SU-DHL-6 (cell line): ENCODE data around the gene APOC4.

ENCODE experiments used
- EZH2phosphoT487 ChIP-seq: fragments of 200-600 bp; sonication (generic), shearing (Covaris generic); conservative IDR thresholded peaks from 2 replicates; pipeline ENCODE4 v1.6.1; 2018; ENCODE audit warnings: mild to moderate bottlenecking, antibody characterized with exemption, low read length, moderate library complexity, mixed read lengths
- TF ChIP-seq, protein P1 (sequence below): fragments of 200-600 bp; sonication (generic); IDR thresholded peaks from one replicate; pipeline ENCODE4 v1.5.1; 2017; ENCODE audit warnings: antibody characterized with exemption, mild to moderate bottlenecking, low read length, moderate library complexity; ENCODE audit not compliant: insufficient read depth, poor library complexity, severe bottlenecking

DNA sequence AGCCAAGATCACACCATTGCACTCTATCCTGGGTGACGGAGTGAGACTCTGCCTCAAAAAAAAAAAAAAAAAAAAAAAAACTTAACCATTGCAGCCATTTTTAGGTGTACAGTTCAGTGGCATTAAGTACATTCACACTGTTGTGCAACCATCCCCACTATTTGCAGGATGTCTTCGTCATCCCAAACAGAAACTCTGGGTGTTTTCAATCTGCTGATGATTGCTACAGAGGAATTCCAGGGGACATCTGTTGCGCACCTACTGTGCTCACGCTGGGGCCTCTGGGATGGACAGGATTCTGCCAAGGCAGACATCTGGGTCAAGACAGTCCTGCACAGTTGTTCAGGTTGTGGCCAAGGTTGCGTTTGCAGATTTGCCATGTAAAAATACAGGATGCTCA lies 2.4 kb upstream of the APOC4 start:
- TF ChIP-seq, protein P1, sequence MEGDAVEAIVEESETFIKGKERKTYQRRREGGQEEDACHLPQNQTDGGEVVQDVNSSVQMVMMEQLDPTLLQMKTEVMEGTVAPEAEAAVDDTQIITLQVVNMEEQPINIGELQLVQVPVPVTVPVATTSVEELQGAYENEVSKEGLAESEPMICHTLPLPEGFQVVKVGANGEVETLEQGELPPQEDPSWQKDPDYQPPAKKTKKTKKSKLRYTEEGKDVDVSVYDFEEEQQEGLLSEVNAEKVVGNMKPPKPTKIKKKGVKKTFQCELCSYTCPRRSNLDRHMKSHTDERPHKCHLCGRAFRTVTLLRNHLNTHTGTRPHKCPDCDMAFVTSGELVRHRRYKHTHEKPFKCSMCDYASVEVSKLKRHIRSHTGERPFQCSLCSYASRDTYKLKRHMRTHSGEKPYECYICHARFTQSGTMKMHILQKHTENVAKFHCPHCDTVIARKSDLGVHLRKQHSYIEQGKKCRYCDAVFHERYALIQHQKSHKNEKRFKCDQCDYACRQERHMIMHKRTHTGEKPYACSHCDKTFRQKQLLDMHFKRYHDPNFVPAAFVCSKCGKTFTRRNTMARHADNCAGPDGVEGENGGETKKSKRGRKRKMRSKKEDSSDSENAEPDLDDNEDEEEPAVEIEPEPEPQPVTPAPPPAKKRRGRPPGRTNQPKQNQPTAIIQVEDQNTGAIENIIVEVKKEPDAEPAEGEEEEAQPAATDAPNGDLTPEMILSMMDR = no peak
- TF ChIP-seq EZH2phosphoT487 = no peak
